Measurements from ENCODE around the gene GADD45A. TPM values are rescaled to one million over a fixed set of nuclear protein-coding genes. Genes with fewer than 3 reads are reported as not detected.

The GADD45A gene, protein sequence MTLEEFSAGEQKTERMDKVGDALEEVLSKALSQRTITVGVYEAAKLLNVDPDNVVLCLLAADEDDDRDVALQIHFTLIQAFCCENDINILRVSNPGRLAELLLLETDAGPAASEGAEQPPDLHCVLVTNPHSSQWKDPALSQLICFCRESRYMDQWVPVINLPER
- total RNA-seq (2022) (34.0 and 35.4 TPM in 2 replicates), Bru-seq, nascent RNA (percentile 94 among the genes with signal in this experiment), BruChase-seq, experiment 1, labeled RNA remaining after a 6-hour chase (percentile 81 among the genes with signal in this experiment), BruChase-seq, experiment 2, labeled RNA remaining after a 2-hour chase (percentile 85 among the genes with signal in this experiment)
- long read RNA-seq, transcript GADD45A-202 (4 exons, 1,496 nt) = major isoform, 21 of 42 reads
- long read RNA-seq, partial matches to known transcripts = 0 of 42 reads
- long read RNA-seq, other reads (novel, unspliced or antisense) = 17 of 42 reads

- Mint-ChIP-seq H3K4me1 (ENCODE audit: low read depth, unreplicated experiment) (peaks cover 40% of the 10 kb centered on the region), H3K36me3 (ENCODE audit: insufficient read depth, unreplicated experiment) (peaks cover 59% of the 10 kb centered on the region), H3K4me3 (ENCODE audit: low read depth, unreplicated experiment) (peak within 1 kb of the TSS; percentile 96), H3K27ac (ENCODE audit: unreplicated experiment) (peak within 1 kb of the TSS; percentile 89), H3K27me3 (ENCODE audit: unreplicated experiment) (no peaks in the 10 kb centered on the region), H3K9me3 (ENCODE audit: low read depth, unreplicated experiment) (no peaks in the 10 kb centered on the region)
- peak; percentile 98 for DNase-seq
- TF ChIP-seq, protein P1, sequence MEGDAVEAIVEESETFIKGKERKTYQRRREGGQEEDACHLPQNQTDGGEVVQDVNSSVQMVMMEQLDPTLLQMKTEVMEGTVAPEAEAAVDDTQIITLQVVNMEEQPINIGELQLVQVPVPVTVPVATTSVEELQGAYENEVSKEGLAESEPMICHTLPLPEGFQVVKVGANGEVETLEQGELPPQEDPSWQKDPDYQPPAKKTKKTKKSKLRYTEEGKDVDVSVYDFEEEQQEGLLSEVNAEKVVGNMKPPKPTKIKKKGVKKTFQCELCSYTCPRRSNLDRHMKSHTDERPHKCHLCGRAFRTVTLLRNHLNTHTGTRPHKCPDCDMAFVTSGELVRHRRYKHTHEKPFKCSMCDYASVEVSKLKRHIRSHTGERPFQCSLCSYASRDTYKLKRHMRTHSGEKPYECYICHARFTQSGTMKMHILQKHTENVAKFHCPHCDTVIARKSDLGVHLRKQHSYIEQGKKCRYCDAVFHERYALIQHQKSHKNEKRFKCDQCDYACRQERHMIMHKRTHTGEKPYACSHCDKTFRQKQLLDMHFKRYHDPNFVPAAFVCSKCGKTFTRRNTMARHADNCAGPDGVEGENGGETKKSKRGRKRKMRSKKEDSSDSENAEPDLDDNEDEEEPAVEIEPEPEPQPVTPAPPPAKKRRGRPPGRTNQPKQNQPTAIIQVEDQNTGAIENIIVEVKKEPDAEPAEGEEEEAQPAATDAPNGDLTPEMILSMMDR (IDR thresholded peaks at IDR 0.05; ENCODE audit: unreplicated experiment) = no peak
- intact Hi-C loops (cut with micrococcal nuclease; ENCODE audit: unreplicated experiment) = loop anchor here (10.0 kb wide), 1 partner anchor 150 kb away; no protein-coding TSS in a partner anchor
- BruUV-seq (replicated peaks) = no TSS peak
- CTCF ChIA-PET = interaction anchor here (0.6 to 2.1 kb wide), 18 partner anchors 10 to 458 kb away, joined by 3 to 11 read pairs (median 4); no protein-coding TSS in a partner anchor
These were observed at the start of gene GADD45A for GRCh38 chr1:67685067-67685557. Gene GADD45A (plus strand): TSS chr1:67685201. CDS start chr1:67685495, 294 bp downstream.

- no peak overlapping the region for H3K4me3 Mint-ChIP-seq (ENCODE audit: low read depth, unreplicated experiment)
- H3K36me3 Mint-ChIP-seq (ENCODE audit: insufficient read depth, unreplicated experiment) = no peaks in the 10 kb centered on the region
- DNase-seq = no peak
- no peak overlapping the region for H3K27ac Mint-ChIP-seq (ENCODE audit: unreplicated experiment)
- CTCF ChIA-PET = no interaction called here
- TF ChIP-seq, protein P1 (IDR thresholded peaks at IDR 0.05; ENCODE audit: unreplicated experiment) = no peak
- no TSS peak for BruUV-seq (replicated peaks)
- intact Hi-C loops (cut with micrococcal nuclease; ENCODE audit: unreplicated experiment) = no loop called here
- no peaks in the 10 kb centered on the region for H3K27me3 Mint-ChIP-seq (ENCODE audit: unreplicated experiment)
- no peaks in the 10 kb centered on the region for H3K9me3 Mint-ChIP-seq (ENCODE audit: low read depth, unreplicated experiment)
- peaks cover 36% of the 10 kb centered on the region for H3K4me1 Mint-ChIP-seq (ENCODE audit: low read depth, unreplicated experiment)
These were observed 48.9 kb upstream of the GADD45A start for GRCh38 chr1:67636146-67636545.

- CTCF ChIA-PET = interaction anchor here (0.7 kb wide), 1 partner anchor 75 kb away, joined by 3 read pairs; no protein-coding TSS in a partner anchor
- no peaks in the 10 kb centered on the region for H3K27me3 Mint-ChIP-seq (ENCODE audit: unreplicated experiment)
- no peaks in the 10 kb centered on the region for H3K36me3 Mint-ChIP-seq (ENCODE audit: insufficient read depth, unreplicated experiment)
- no peak for DNase-seq
- intact Hi-C loops (cut with micrococcal nuclease; ENCODE audit: unreplicated experiment) = no loop called here
- H3K4me3 Mint-ChIP-seq (ENCODE audit: low read depth, unreplicated experiment) = no peak overlapping the region
- no peaks in the 10 kb centered on the region for H3K9me3 Mint-ChIP-seq (ENCODE audit: low read depth, unreplicated experiment)
- H3K4me1 Mint-ChIP-seq (ENCODE audit: low read depth, unreplicated experiment) = peaks cover 14% of the 10 kb centered on the region
- no TSS peak for BruUV-seq (replicated peaks)
- H3K27ac Mint-ChIP-seq (ENCODE audit: unreplicated experiment) = no peak overlapping the region
- TF ChIP-seq, protein P1 (IDR thresholded peaks at IDR 0.05; ENCODE audit: unreplicated experiment) = no peak
These were observed 45.6 kb upstream of the GADD45A start for GRCh38 chr1:67639361-67639760.

GRCh38 chr1:67642629-67643028, 42.4 kb upstream of the GADD45A start:
- no peaks in the 10 kb centered on the region for H3K36me3 Mint-ChIP-seq (ENCODE audit: insufficient read depth, unreplicated experiment)
- CTCF ChIA-PET = no interaction called here
- H3K27ac Mint-ChIP-seq (ENCODE audit: unreplicated experiment) = no peak overlapping the region
- H3K9me3 Mint-ChIP-seq (ENCODE audit: low read depth, unreplicated experiment) = no peaks in the 10 kb centered on the region
- DNase-seq = no peak
- TF ChIP-seq, protein P1 (IDR thresholded peaks at IDR 0.05; ENCODE audit: unreplicated experiment) = no peak
- H3K27me3 Mint-ChIP-seq (ENCODE audit: unreplicated experiment) = no peaks in the 10 kb centered on the region
- intact Hi-C loops (cut with micrococcal nuclease; ENCODE audit: unreplicated experiment) = no loop called here
- H3K4me3 Mint-ChIP-seq (ENCODE audit: low read depth, unreplicated experiment) = no peak overlapping the region
- no peaks in the 10 kb centered on the region for H3K4me1 Mint-ChIP-seq (ENCODE audit: low read depth, unreplicated experiment)
- BruUV-seq (replicated peaks) = no TSS peak

Data from Calu3 (cell line).